ENCODE data around the gene GBF1. TPM values are rescaled to one million over a fixed set of nuclear protein-coding genes. Genes with fewer than 3 reads are reported as not detected.
"Not testable (repeated sequence)": the region's sequence is repeated elsewhere in the genome, so short reads cannot be mapped to it uniquely, and the experiment has no call there.

GBF1 gene
- total and polyA plus RNA-seq, 10 of the 15 experiments (the other 5 are each of a cell fraction or from before 2014, with no cell fraction given), result 0.82 to 42.0 (median 21.8) TPM

GRCh38 chr10:102213599-102213998 lies 31.7 kb upstream of the GBF1 start:
- 61% methylated on average over 4 of the region's 4 CpGs for WGBS (ENCODE audit: insufficient coverage, insufficient replicate concordance, low lambda C conversion rate, missing lambda C conversion rate)

GRCh38 chr10:102219370-102219769 lies 26.0 kb upstream of the GBF1 start:
- RAD21 ChIA-PET (ENCODE audit: unreplicated experiment), result interaction anchor here (0.8 to 4.2 kb wide), 3 partner anchors 11 to 179 kb away, joined by 3 to 25 read pairs (median 3); no protein-coding TSS in a partner anchor
- intact Hi-C loops (cut with micrococcal nuclease; ENCODE audit: unreplicated experiment), result no loop called here
- no peak for TF ChIP-seq CHD1 (IDR thresholded peaks at IDR 0.05; ENCODE audit: low read depth, low read length)
- peak; percentile 29; the same call in 1 of the 2 replicates for TF ChIP-seq PKNOX1 (IDR thresholded peaks at IDR 0.05)
- no peak for TF ChIP-seq CUX1 (IDR thresholded peaks at IDR 0.05; ENCODE audit: insufficient replicate concordance, low read depth, low read length)
- TF ChIP-seq FOS (IDR thresholded peaks at IDR 0.05; ENCODE audit: borderline replicate concordance, extremely low read depth, insufficient read length), result no peak
- no peak for TF ChIP-seq PRDM15 (CRISPR knock-in tag; IDR thresholded peaks at IDR 0.05)

More at GRCh38 chr10:102213599-102213998, 31.7 kb upstream of the GBF1 start:
- H3K79me2 ChIP-seq (ENCODE audit: control insufficient read depth, insufficient read depth, low read length); H3K9me3 ChIP-seq (replicated peaks; ENCODE audit: control insufficient read depth, insufficient read depth, low read length); POLR2A ChIA-PET; in situ Hi-C loops (cut with MboI); DNase-seq (ENCODE audit: low read depth, low spot score); BruUV-seq (replicated peaks); ATAC-seq; H4K20me1 ChIP-seq (ENCODE audit: control insufficient read depth, insufficient read depth); H3K9ac ChIP-seq (ENCODE audit: control insufficient read depth, insufficient read depth, low read length); FAIRE-seq; H3K4me2 ChIP-seq (ENCODE audit: control insufficient read depth, insufficient read depth); H2AFZ ChIP-seq (ENCODE audit: control insufficient read depth, low read depth, low read length); H3K36me3 ChIP-seq (ENCODE audit: control insufficient read depth in 2 of 2, insufficient read depth in 2 of 2, low read length in 1 of 2); RAD21 ChIA-PET (ENCODE audit: unreplicated experiment); H3K4me1 ChIP-seq (ENCODE audit: control insufficient read depth, insufficient read depth, low read length); SMC1A ChIA-PET (ENCODE audit: uncharacterized antibody, unreplicated experiment); H3K27ac ChIP-seq (ENCODE audit: control insufficient read depth, insufficient read depth); H3K27me3 ChIP-seq (replicated peaks in 1 of 2; ENCODE audit: control insufficient read depth in 2 of 2, insufficient read depth in 2 of 2, low read length in 1 of 2); H3K4me3 ChIP-seq; intact Hi-C loops (cut with micrococcal nuclease; ENCODE audit: unreplicated experiment): not testable (repeated sequence)
- CTCF ChIA-PET, result interaction anchor here (1.2 kb wide), 1 partner anchor 34 kb away, joined by 3 read pairs; no protein-coding TSS in a partner anchor

More at GRCh38 chr10:102219370-102219769, 26.0 kb upstream of the GBF1 start:
- in situ Hi-C loops (cut with MboI), result no loop called here
- Histone ChIP-seq H3K27me3 (replicated peaks in 1 of 2; ENCODE audit: control insufficient read depth in 2 of 2, insufficient read depth in 2 of 2, low read length in 1 of 2) (no peaks in the 10 kb centered on the region), H3K4me3 (no peak overlapping the region), H3K27ac (ENCODE audit: control insufficient read depth, insufficient read depth) (no peak overlapping the region), H3K9me3 (replicated peaks; ENCODE audit: control insufficient read depth, insufficient read depth, low read length) (no peaks in the 10 kb centered on the region), H3K79me2 (ENCODE audit: control insufficient read depth, insufficient read depth, low read length) (no peaks in the 10 kb centered on the region), H2AFZ (ENCODE audit: control insufficient read depth, low read depth, low read length) (no peak overlapping the region), H3K4me2 (ENCODE audit: control insufficient read depth, insufficient read depth) (no peak overlapping the region), H3K9ac (ENCODE audit: control insufficient read depth, insufficient read depth, low read length) (no peak overlapping the region), H4K20me1 (ENCODE audit: control insufficient read depth, insufficient read depth) (no peaks in the 10 kb centered on the region), H3K36me3 (ENCODE audit: control insufficient read depth in 2 of 2, insufficient read depth in 2 of 2, low read length in 1 of 2) (no peaks in the 10 kb centered on the region), H3K4me1 (ENCODE audit: control insufficient read depth, insufficient read depth, low read length) (no peaks in the 10 kb centered on the region)
- ChIA-PET POLR2A (interaction anchor here (0.8 kb wide), 1 partner anchor 30 kb away, joined by 5 read pairs; no protein-coding TSS in a partner anchor), CTCF (interaction anchor here (1.1 to 4.9 kb wide), 7 partner anchors 11 to 260 kb away, joined by 3 to 51 read pairs (median 8); no protein-coding TSS in a partner anchor), SMC1A (ENCODE audit: uncharacterized antibody, unreplicated experiment) (interaction anchor here (0.8 to 3.2 kb wide), 5 partner anchors 11 to 375 kb away, joined by 3 to 19 read pairs (median 3); no protein-coding TSS in a partner anchor)
- BruUV-seq (replicated peaks), result no TSS peak
- 27% methylated on average over 5 of the region's 5 CpGs for WGBS (ENCODE audit: insufficient coverage, insufficient replicate concordance, low lambda C conversion rate, missing lambda C conversion rate)
- FAIRE-seq, result no peak
- no peak for ATAC-seq
- DNase-seq (ENCODE audit: low read depth, low spot score), result no peak

All from GM12878 (cell line).